HepG2 (cell line): ENCODE measurements around the gene WNT1. TPM values are rescaled to one million over a fixed set of nuclear protein-coding genes. Genes with fewer than 3 reads are reported as not detected.
A peak's percentile ranks its signal among the peaks of the same experiment; 100 is the strongest.

Experiments used
- BHLHE40 ChIP-seq: IDR thresholded peaks from 2 replicates; pipeline ENCODE4 v1.6.1; 2011; ENCODE audit warnings: low read length, improper control_type of control experiment
- MAFK ChIP-seq, 2 experiments: IDR thresholded peaks in 1 of 2; conservative IDR thresholded peaks in 1 of 2; 2 replicates each; pipeline ENCODE4 v1.6.1; 2011; ENCODE audit warnings: improper control_type of control experiment in 2 of 2, low read length in 2 of 2
- MXI1 ChIP-seq: IDR thresholded peaks from 3 replicates; pipeline ENCODE4 v1.6.1; 2012; ENCODE audit warnings: low read depth, low read length, inconsistent platforms, borderline replicate concordance
- SIN3B ChIP-seq: fragments of 150-350 bp; IDR thresholded peaks from 2 replicates; pipeline ENCODE4 v1.6.1; 2014; ENCODE audit warnings: low read length
- TFAP4 ChIP-seq: sonication (generic); IDR thresholded peaks from 2 replicates; pipeline ENCODE4 v1.6.1; 2016; ENCODE audit warnings: low read depth, borderline replicate concordance
- XRCC5 ChIP-seq: fragments of 200-400 bp; formaldehyde crosslinking; optimal IDR thresholded peaks from 2 replicates; pipeline ENCODE3; 2017; ENCODE audit warnings: mild to moderate bottlenecking, low read length
- ZBTB21 ChIP-seq: sonication (generic); formaldehyde crosslinking; IDR thresholded peaks from 2 replicates; pipeline ENCODE4 v1.4.0; 2020; ENCODE audit warnings: missing genetic modification reagents
- ZNF337 ChIP-seq: sonication (generic); formaldehyde crosslinking; IDR thresholded peaks from 2 replicates; pipeline ENCODE4 v1.5.1; 2020; ENCODE audit warnings: missing genetic modification reagents, low read depth, mild to moderate bottlenecking, borderline replicate concordance
- ZNF761 ChIP-seq: sonication (generic); formaldehyde crosslinking; conservative IDR thresholded peaks from 2 replicates; pipeline ENCODE4 v1.4.0; 2020; ENCODE audit warnings: mild to moderate bottlenecking, missing genetic modification reagents
- ZNF777 ChIP-seq: sonication (generic); formaldehyde crosslinking; IDR thresholded peaks from 2 replicates; pipeline ENCODE4 v1.4.0; 2020; ENCODE audit warnings: missing genetic modification reagents
- polyA plus RNA-seq, 8 experiments: library from polyadenylated mRNA; depleted of rRNA in 3 of 8; stranded (reverse) in 7 of 8; unstranded in 1 of 8; fragments of >200 nt; fragmentation: Illumina TruSeq in 4 of 8; extraction: Trizol in 4 of 8; gene quantifications; 2 replicates each; pipeline versions ENCODE4 v1.2.1 to v1.2.3, GENCODE V29; 2011 to 2016; ENCODE audit warnings: low read depth in 4 of 8, missing spikeins in 1 of 8, mixed read lengths in 1 of 8; ENCODE audit not compliant: insufficient read depth in 1 of 8
- total RNA-seq, 5 experiments: library from RNA; depleted of rRNA; stranded (reverse); fragments of >200 nt; fragmentation: Illumina TruSeq; extraction: Trizol; gene quantifications; 2 replicates each; pipeline ENCODE4 v1.2.3, GENCODE V29; 2016; ENCODE audit warnings: low read depth in 1 of 5
- TF ChIP-seq, protein P1 (sequence below): sonication (generic); formaldehyde crosslinking; IDR thresholded peaks from 2 replicates; pipeline ENCODE4 v1.4.0; 2020; ENCODE audit warnings: mild to moderate bottlenecking, missing genetic modification reagents
- TF ChIP-seq, protein P2 (sequence below): fragments of 450-650 bp; IDR thresholded peaks from 2 replicates; pipeline ENCODE4 v1.6.1; 2016
- TF ChIP-seq, protein P3 (sequence below): sonication (generic); formaldehyde crosslinking; IDR thresholded peaks from 2 replicates; pipeline ENCODE4 v1.5.1; 2020; ENCODE audit warnings: mild to moderate bottlenecking, missing genetic modification reagents, moderate library complexity

WNT1 gene
- total and polyA plus RNA-seq, 2 of the 13 experiments (the other 11 are each of a cell fraction or from before 2014, with no cell fraction given) = not detected

- TF ChIP-seq, protein P1, sequence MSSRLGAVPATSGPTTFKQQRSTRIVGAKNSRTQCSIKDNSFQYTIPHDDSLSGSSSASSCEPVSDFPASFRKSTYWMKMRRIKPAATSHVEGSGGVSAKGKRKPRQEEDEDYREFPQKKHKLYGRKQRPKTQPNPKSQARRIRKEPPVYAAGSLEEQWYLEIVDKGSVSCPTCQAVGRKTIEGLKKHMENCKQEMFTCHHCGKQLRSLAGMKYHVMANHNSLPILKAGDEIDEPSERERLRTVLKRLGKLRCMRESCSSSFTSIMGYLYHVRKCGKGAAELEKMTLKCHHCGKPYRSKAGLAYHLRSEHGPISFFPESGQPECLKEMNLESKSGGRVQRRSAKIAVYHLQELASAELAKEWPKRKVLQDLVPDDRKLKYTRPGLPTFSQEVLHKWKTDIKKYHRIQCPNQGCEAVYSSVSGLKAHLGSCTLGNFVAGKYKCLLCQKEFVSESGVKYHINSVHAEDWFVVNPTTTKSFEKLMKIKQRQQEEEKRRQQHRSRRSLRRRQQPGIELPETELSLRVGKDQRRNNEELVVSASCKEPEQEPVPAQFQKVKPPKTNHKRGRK (CRISPR knock-in tag) = 0 out of 2 replicates have a peak, but pooled peaks have one; percentile 37
- no peak for TF ChIP-seq ZNF337
- TF ChIP-seq SIN3B = no peak
- peak; percentile 98 for TF ChIP-seq ZNF777 (CRISPR knock-in tag)
- TF ChIP-seq ZNF761 (CRISPR knock-in tag) = no peak
- peak; percentile 54 for TF ChIP-seq BHLHE40
- TF ChIP-seq TFAP4 = peak; percentile 17; the same call in 1 of the 2 replicates
- no peak for TF ChIP-seq MAFK (conservative IDR thresholded peaks at IDR 0.05 in 1 of 2, IDR thresholded peaks at IDR 0.05 in 1 of 2; ENCODE audit: low read length in 2 of 2)
- TF ChIP-seq, protein P2, sequence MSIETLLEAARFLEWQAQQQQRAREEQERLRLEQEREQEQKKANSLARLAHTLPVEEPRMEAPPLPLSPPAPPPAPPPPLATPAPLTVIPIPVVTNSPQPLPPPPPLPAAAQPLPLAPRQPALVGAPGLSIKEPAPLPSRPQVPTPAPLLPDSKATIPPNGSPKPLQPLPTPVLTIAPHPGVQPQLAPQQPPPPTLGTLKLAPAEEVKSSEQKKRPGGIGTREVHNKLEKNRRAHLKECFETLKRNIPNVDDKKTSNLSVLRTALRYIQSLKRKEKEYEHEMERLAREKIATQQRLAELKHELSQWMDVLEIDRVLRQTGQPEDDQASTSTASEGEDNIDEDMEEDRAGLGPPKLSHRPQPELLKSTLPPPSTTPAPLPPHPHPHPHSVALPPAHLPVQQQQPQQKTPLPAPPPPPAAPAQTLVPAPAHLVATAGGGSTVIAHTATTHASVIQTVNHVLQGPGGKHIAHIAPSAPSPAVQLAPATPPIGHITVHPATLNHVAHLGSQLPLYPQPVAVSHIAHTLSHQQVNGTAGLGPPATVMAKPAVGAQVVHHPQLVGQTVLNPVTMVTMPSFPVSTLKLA = peak; percentile 48; the same call in 1 of the 2 replicates
- peak; percentile 18; the same call in 1 of the 3 replicates for TF ChIP-seq MXI1
- TF ChIP-seq, protein P3, sequence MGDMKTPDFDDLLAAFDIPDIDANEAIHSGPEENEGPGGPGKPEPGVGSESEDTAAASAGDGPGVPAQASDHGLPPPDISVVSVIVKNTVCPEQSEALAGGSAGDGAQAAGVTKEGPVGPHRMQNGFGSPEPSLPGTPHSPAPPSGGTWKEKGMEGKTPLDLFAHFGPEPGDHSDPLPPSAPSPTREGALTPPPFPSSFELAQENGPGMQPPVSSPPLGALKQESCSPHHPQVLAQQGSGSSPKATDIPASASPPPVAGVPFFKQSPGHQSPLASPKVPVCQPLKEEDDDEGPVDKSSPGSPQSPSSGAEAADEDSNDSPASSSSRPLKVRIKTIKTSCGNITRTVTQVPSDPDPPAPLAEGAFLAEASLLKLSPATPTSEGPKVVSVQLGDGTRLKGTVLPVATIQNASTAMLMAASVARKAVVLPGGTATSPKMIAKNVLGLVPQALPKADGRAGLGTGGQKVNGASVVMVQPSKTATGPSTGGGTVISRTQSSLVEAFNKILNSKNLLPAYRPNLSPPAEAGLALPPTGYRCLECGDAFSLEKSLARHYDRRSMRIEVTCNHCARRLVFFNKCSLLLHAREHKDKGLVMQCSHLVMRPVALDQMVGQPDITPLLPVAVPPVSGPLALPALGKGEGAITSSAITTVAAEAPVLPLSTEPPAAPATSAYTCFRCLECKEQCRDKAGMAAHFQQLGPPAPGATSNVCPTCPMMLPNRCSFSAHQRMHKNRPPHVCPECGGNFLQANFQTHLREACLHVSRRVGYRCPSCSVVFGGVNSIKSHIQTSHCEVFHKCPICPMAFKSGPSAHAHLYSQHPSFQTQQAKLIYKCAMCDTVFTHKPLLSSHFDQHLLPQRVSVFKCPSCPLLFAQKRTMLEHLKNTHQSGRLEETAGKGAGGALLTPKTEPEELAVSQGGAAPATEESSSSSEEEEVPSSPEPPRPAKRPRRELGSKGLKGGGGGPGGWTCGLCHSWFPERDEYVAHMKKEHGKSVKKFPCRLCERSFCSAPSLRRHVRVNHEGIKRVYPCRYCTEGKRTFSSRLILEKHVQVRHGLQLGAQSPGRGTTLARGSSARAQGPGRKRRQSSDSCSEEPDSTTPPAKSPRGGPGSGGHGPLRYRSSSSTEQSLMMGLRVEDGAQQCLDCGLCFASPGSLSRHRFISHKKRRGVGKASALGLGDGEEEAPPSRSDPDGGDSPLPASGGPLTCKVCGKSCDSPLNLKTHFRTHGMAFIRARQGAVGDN (CRISPR knock-in tag) = peak; percentile 42; the same call in 1 of the 2 replicates
- peak; percentile 21 for TF ChIP-seq XRCC5
- TF ChIP-seq ZBTB21 (CRISPR knock-in tag) = peak; percentile 39; the same call in 1 of the 2 replicates
- TF ChIP-seq, all 625 proteins: peak for 23
Measured at GRCh38 chr12:48977290-48978281, 536 bp upstream of the WNT1 start (continued).
